GM19452 (cell line): ENCODE data around the gene SAP30BP.

Source experiments
- ATAC-seq: cut with Tn5 transposase; IDR thresholded peaks from one replicate; pipeline ENCODE4 v1.9.1; 2021; ENCODE audit not compliant: unreplicated experiment

Gene SAP30BP

GRCh38 chr17:75666959-75667790 is at the start of gene SAP30BP, which contains the start of gene RECQL5:
Gene SAP30BP (plus strand): TSS chr17:75667338. CDS start chr17:75667373, 35 bp downstream.
Gene RECQL5 (minus strand): TSS chr17:75667154. CDS start chr17:75666557, 597 bp downstream.
- peak; percentile 62 for ATAC-seq

GRCh38 chr17:75617675-75618074 is 49.5 kb upstream of the SAP30BP start:
- ATAC-seq = no peak

GRCh38 chr17:75619506-75620431 is 47.4 kb upstream of the SAP30BP start:
- no peak for ATAC-seq

GRCh38 chr17:75621489-75621888 is 45.6 kb upstream of the SAP30BP start:
- ATAC-seq = no peak

- ATAC-seq = no peak
These were observed 45.1 kb upstream of the SAP30BP start for GRCh38 chr17:75622076-75622475.

- no peak for ATAC-seq
These were observed 44.3 kb upstream of the SAP30BP start for GRCh38 chr17:75622771-75623273.

- no peak for ATAC-seq
These were observed 43.8 kb upstream of the SAP30BP start for GRCh38 chr17:75623386-75623785.

GRCh38 chr17:75624021-75624420 is 43.1 kb upstream of the SAP30BP start:
- ATAC-seq = no peak

- ATAC-seq = no peak
These were observed 42.3 kb upstream of the SAP30BP start for GRCh38 chr17:75624714-75625345.

- ATAC-seq = no peak
These were observed 41.2 kb upstream of the SAP30BP start for GRCh38 chr17:75625813-75626486.

- no peak for ATAC-seq
These were observed 40.6 kb upstream of the SAP30BP start for GRCh38 chr17:75626496-75627038.

- no peak for ATAC-seq
These were observed 40.0 kb upstream of the SAP30BP start for GRCh38 chr17:75627094-75627493.

- ATAC-seq = no peak
These were observed 38.7 kb upstream of the SAP30BP start for GRCh38 chr17:75628425-75628824.

GRCh38 chr17:75629157-75629556 is 38.0 kb upstream of the SAP30BP start:
- no peak for ATAC-seq

GRCh38 chr17:75630071-75630917 is 36.8 kb upstream of the SAP30BP start:
- ATAC-seq = no peak

- no peak for ATAC-seq
These were observed 35.8 kb upstream of the SAP30BP start for GRCh38 chr17:75631353-75631752.

- no peak for ATAC-seq
These were observed 34.7 kb upstream of the SAP30BP start for GRCh38 chr17:75632428-75632827.

- ATAC-seq = peak; percentile 56
These were observed 34.2 kb upstream of the SAP30BP start, which contains the start of gene SMIM5 for GRCh38 chr17:75632863-75633485. Gene SMIM5 (plus strand): TSS chr17:75633434. CDS start chr17:75640202, 6,768 bp downstream.
